ENCODE data around the gene SNTG2.

SNTG2 gene

GRCh38 chr2:1060372-1060771 is 109.7 kb downstream of the SNTG2 start:
- Histone ChIP-seq H3K4me3 (ENCODE audit: low read length) (no peak overlapping the region), H3K27me3 (ENCODE audit: control insufficient read depth, insufficient read depth, low read length) (no peaks in the 10 kb centered on the region), H3K9me3 (ENCODE audit: control insufficient read depth, low read depth, low read length) (no peaks in the 10 kb centered on the region), H3K36me3 (ENCODE audit: control insufficient read depth, low read depth, low read length) (no peaks in the 10 kb centered on the region), H3K4me1 (ENCODE audit: control insufficient read depth, low read depth, low read length) (peaks cover 3% of the 10 kb centered on the region), H3K27ac (ENCODE audit: low read length) (no peak overlapping the region), H3K9ac (ENCODE audit: low read length) (no peak overlapping the region)

DNA sequence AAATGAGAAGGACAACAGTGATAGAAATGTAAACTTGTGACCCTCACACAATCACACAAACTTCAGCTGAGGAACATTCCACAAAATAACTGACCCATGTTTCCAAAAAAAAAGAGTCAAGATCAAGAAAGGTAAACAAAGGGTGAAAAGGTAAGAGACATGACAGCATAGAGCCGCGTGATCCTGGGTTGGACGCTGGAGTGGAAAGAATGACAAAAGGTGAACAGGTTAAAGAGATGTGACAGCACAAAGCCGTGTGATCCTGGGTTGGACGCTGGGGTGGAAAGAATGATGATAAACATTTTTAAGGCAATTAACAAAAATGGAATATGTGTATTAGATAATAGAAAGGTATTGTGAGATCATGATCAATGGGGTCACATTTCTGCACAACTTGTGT is 110.3 kb downstream of the SNTG2 start:
- Histone ChIP-seq H3K9ac (ENCODE audit: low read length) (no peak overlapping the region), H3K27ac (ENCODE audit: low read length) (no peak overlapping the region), H3K9me3 (ENCODE audit: control insufficient read depth, low read depth, low read length) (no peaks in the 10 kb centered on the region), H3K27me3 (ENCODE audit: control insufficient read depth, insufficient read depth, low read length) (no peaks in the 10 kb centered on the region), H3K4me1 (ENCODE audit: control insufficient read depth, low read depth, low read length) (no peaks in the 10 kb centered on the region), H3K36me3 (ENCODE audit: control insufficient read depth, low read depth, low read length) (no peaks in the 10 kb centered on the region), H3K4me3 (ENCODE audit: low read length) (no peak overlapping the region)

DNA sequence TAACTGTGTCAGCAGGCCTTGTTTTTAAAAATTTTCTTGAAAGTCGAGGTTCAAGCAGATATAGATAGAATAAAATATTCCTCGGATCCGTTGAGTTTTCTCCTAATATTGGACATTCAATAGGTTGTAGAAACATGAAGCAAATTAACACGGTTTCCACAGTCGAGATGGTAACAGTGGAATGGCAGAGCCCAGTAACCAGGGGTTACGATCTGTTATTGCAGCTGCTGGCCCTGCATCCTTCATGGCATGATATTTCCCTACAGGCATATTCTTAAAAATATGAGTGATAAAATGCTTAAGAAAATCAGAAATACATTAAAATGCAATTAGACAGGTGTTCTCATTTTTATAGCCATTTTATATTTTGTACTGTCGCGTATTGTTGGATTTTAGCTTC is 117.6 kb downstream of the SNTG2 start:
- Histone ChIP-seq H3K9me3 (ENCODE audit: control insufficient read depth, low read depth, low read length) (no peaks in the 10 kb centered on the region), H3K9ac (ENCODE audit: low read length) (no peak overlapping the region), H3K27me3 (ENCODE audit: control insufficient read depth, insufficient read depth, low read length) (no peaks in the 10 kb centered on the region), H3K36me3 (ENCODE audit: control insufficient read depth, low read depth, low read length) (no peaks in the 10 kb centered on the region), H3K27ac (ENCODE audit: low read length) (no peak overlapping the region), H3K4me1 (ENCODE audit: control insufficient read depth, low read depth, low read length) (no peaks in the 10 kb centered on the region), H3K4me3 (ENCODE audit: low read length) (no peak overlapping the region)

DNA sequence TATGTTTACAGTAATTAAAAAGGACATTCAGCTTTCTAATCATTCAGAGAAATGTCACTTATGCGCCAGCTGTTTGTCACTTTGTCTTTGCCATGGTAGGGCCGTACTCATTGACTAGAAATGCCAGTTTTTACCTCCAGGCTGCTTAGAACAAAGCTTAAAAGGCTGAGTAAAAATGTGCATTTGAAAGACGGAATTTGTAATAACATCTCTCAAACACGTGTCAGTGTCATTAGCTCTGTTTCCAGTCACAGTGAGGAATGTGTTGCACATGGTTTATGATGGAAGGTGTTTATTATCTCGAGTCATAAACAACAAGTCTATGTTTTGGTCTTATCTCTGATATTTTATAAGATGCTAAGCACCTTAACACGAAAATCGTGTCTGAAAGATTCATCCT is 118.2 kb downstream of the SNTG2 start:
- no peaks in the 10 kb centered on the region for H3K9me3 ChIP-seq (ENCODE audit: control insufficient read depth, low read depth, low read length)
- H3K4me1 ChIP-seq (ENCODE audit: control insufficient read depth, low read depth, low read length) = no peaks in the 10 kb centered on the region
- H3K27ac ChIP-seq (ENCODE audit: low read length) = no peak overlapping the region
- H3K9ac ChIP-seq (ENCODE audit: low read length) = no peak overlapping the region
- no peaks in the 10 kb centered on the region for H3K27me3 ChIP-seq (ENCODE audit: control insufficient read depth, insufficient read depth, low read length)
- H3K36me3 ChIP-seq (ENCODE audit: control insufficient read depth, low read depth, low read length) = no peaks in the 10 kb centered on the region
- no peak overlapping the region for H3K4me3 ChIP-seq (ENCODE audit: low read length)

GRCh38 chr2:1069847-1070246 is 119.2 kb downstream of the SNTG2 start:
- Histone ChIP-seq H3K4me3 (ENCODE audit: low read length) (no peak overlapping the region), H3K9ac (ENCODE audit: low read length) (no peak overlapping the region), H3K9me3 (ENCODE audit: control insufficient read depth, low read depth, low read length) (no peaks in the 10 kb centered on the region), H3K27ac (ENCODE audit: low read length) (no peak overlapping the region), H3K36me3 (ENCODE audit: control insufficient read depth, low read depth, low read length) (no peaks in the 10 kb centered on the region), H3K4me1 (ENCODE audit: control insufficient read depth, low read depth, low read length) (peaks cover 5% of the 10 kb centered on the region), H3K27me3 (ENCODE audit: control insufficient read depth, insufficient read depth, low read length) (no peaks in the 10 kb centered on the region)

GRCh38 chr2:1070601-1071000 is 120.0 kb downstream of the SNTG2 start:
- no peaks in the 10 kb centered on the region for H3K9me3 ChIP-seq (ENCODE audit: control insufficient read depth, low read depth, low read length)
- no peaks in the 10 kb centered on the region for H3K27me3 ChIP-seq (ENCODE audit: control insufficient read depth, insufficient read depth, low read length)
- H3K4me1 ChIP-seq (ENCODE audit: control insufficient read depth, low read depth, low read length) = peaks cover 8% of the 10 kb centered on the region
- no peak overlapping the region for H3K9ac ChIP-seq (ENCODE audit: low read length)
- no peak overlapping the region for H3K4me3 ChIP-seq (ENCODE audit: low read length)
- H3K36me3 ChIP-seq (ENCODE audit: control insufficient read depth, low read depth, low read length) = no peaks in the 10 kb centered on the region
- no peak overlapping the region for H3K27ac ChIP-seq (ENCODE audit: low read length)

DNA sequence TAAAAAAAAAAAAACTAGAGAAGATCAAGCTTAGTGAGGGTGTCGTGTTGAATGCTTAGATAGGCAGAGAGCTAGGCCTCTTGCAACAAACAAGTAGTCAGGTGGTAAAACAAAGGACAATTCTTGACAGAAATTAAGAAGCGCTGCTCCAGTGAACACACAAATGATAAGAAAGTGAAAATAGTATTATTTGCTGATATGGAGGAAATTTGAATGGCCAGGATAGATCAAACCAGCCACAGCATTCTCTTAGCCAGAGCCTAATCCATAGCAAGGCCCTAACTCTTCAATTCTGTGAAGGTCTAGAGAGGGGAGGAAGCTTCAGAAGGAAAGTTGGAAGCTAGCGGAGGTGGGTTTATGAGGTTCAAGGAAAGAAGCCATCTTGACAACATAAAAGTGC is 121.0 kb downstream of the SNTG2 start:
- Histone ChIP-seq H3K9me3 (ENCODE audit: control insufficient read depth, low read depth, low read length) (no peaks in the 10 kb centered on the region), H3K27me3 (ENCODE audit: control insufficient read depth, insufficient read depth, low read length) (no peaks in the 10 kb centered on the region), H3K4me3 (ENCODE audit: low read length) (no peak overlapping the region), H3K27ac (ENCODE audit: low read length) (no peak overlapping the region), H3K36me3 (ENCODE audit: control insufficient read depth, low read depth, low read length) (no peaks in the 10 kb centered on the region), H3K9ac (ENCODE audit: low read length) (no peak overlapping the region), H3K4me1 (ENCODE audit: control insufficient read depth, low read depth, low read length) (peaks cover 8% of the 10 kb centered on the region)

GRCh38 chr2:1072250-1072649 is 121.6 kb downstream of the SNTG2 start:
- Histone ChIP-seq H3K27me3 (ENCODE audit: control insufficient read depth, insufficient read depth, low read length) (no peaks in the 10 kb centered on the region), H3K4me1 (ENCODE audit: control insufficient read depth, low read depth, low read length) (peaks cover 8% of the 10 kb centered on the region), H3K9ac (ENCODE audit: low read length) (no peak overlapping the region), H3K36me3 (ENCODE audit: control insufficient read depth, low read depth, low read length) (no peaks in the 10 kb centered on the region), H3K27ac (ENCODE audit: low read length) (no peak overlapping the region), H3K9me3 (ENCODE audit: control insufficient read depth, low read depth, low read length) (no peaks in the 10 kb centered on the region), H3K4me3 (ENCODE audit: low read length) (no peak overlapping the region)

DNA sequence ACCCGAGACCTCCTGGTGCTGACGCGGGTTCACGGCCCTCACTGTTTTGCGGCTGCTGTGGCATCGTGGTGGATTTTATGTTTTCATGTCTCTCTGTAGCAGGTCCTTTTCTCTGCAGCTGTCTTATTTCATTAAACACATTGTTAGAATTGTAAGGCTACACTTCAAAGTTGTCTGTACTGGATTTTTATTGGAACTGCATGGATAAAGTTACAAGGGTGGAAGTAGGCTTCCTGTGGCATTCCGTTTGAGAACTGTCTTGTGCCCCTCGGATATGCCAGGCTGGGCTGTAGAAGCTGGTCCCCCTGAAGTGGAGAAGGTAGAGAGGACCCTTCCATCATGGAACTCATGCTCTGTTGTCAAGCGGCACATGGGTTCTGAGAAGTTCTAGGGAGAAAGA is 127.3 kb downstream of the SNTG2 start:
- Histone ChIP-seq H3K36me3 (ENCODE audit: control insufficient read depth, low read depth, low read length) (no peaks in the 10 kb centered on the region), H3K4me3 (ENCODE audit: low read length) (no peak overlapping the region), H3K9me3 (ENCODE audit: control insufficient read depth, low read depth, low read length) (no peaks in the 10 kb centered on the region), H3K4me1 (ENCODE audit: control insufficient read depth, low read depth, low read length) (peaks cover 8% of the 10 kb centered on the region), H3K9ac (ENCODE audit: low read length) (no peak overlapping the region), H3K27me3 (ENCODE audit: control insufficient read depth, insufficient read depth, low read length) (no peaks in the 10 kb centered on the region), H3K27ac (ENCODE audit: low read length) (no peak overlapping the region)

DNA sequence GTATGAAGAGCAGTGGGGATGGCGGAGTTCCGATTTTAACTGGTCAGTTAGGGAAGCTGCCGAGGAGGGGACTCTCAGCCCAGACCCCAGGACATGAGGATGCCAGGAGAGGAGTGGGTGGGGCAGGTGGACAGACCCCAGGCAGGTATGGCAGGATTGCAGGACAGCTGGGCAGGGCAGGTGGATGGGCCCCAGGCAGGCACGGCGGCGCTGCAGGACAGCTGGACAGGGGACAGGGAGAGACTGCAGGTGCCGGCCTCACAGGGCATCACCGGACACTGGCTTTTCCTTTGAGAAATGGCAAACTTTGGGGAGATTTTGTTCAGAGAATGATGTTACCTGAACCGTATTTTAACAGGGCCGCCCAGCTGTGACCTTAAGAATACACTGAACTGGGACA is 127.7 kb downstream of the SNTG2 start:
- Histone ChIP-seq H3K4me1 (ENCODE audit: control insufficient read depth, low read depth, low read length) (peaks cover 8% of the 10 kb centered on the region), H3K4me3 (ENCODE audit: low read length) (no peak overlapping the region), H3K9ac (ENCODE audit: low read length) (no peak overlapping the region), H3K27ac (ENCODE audit: low read length) (no peak overlapping the region), H3K36me3 (ENCODE audit: control insufficient read depth, low read depth, low read length) (no peaks in the 10 kb centered on the region), H3K27me3 (ENCODE audit: control insufficient read depth, insufficient read depth, low read length) (no peaks in the 10 kb centered on the region), H3K9me3 (ENCODE audit: control insufficient read depth, low read depth, low read length) (no peaks in the 10 kb centered on the region)

GRCh38 chr2:1079873-1080799 is 129.5 kb downstream of the SNTG2 start:
- no peak overlapping the region for H3K27ac ChIP-seq (ENCODE audit: low read length)
- no peaks in the 10 kb centered on the region for H3K27me3 ChIP-seq (ENCODE audit: control insufficient read depth, insufficient read depth, low read length)
- no peaks in the 10 kb centered on the region for H3K36me3 ChIP-seq (ENCODE audit: control insufficient read depth, low read depth, low read length)
- H3K9me3 ChIP-seq (ENCODE audit: control insufficient read depth, low read depth, low read length) = no peaks in the 10 kb centered on the region
- no peak overlapping the region for H3K4me3 ChIP-seq (ENCODE audit: low read length)
- H3K4me1 ChIP-seq (ENCODE audit: control insufficient read depth, low read depth, low read length) = peaks cover under 1% of the 10 kb centered on the region
- no peak overlapping the region for H3K9ac ChIP-seq (ENCODE audit: low read length)
